H1 (cell line): ENCODE measurements around the gene RTKN2. TPM values are rescaled to one million over a fixed set of nuclear protein-coding genes. Genes with fewer than 3 reads are reported as not detected.

ENCODE experiments used
- CTCF ChIA-PET: fragments of 300-600 bp; sonication (Branson Sonifier 250); formaldehyde crosslinking; loops from one replicate; lab custom pipeline; 2021; ENCODE audit not compliant: partially characterized antibody; lab: Charles Lee
- POLR2A ChIA-PET: fragments of 300-600 bp; sonication (Branson Sonifier 250); formaldehyde crosslinking; loops from one replicate; lab custom pipeline; 2021; ENCODE audit warnings: inconsistent platforms; ENCODE audit not compliant: partially characterized antibody; lab: Charles Lee
- DNase-seq, 2 experiments: peaks; one replicate each; pipeline versions ENCODE4 v3.0.0 to v3.0.0-alpha.2; 2010 to 2022; ENCODE audit warnings: low spot score in 2 of 2, low read depth in 1 of 2, mixed read lengths in 1 of 2
- FAIRE-seq: peaks from 2 replicates; lab custom pipeline; 2011; peaks lifted over from hg19 to GRCh38; lab: Jason Lieb, UNC
- H2AFZ ChIP-seq: 2 replicates; pipeline ENCODE4 v1.8.1; 2012; ENCODE audit warnings: low read length, inconsistent platforms
- H2AK5ac ChIP-seq: 2 replicates; pipeline ENCODE4 v1.6.1; 2013; ENCODE audit warnings: low read depth, low read length
- H2BK120ac ChIP-seq: replicated peaks from 2 replicates; pipeline ENCODE3; 2013; ENCODE audit warnings: low read depth, low read length, inconsistent platforms
- H2BK12ac ChIP-seq: 2 replicates; pipeline ENCODE4 v1.6.1; 2013; ENCODE audit warnings: low read depth, low read length
- H2BK15ac ChIP-seq: 2 replicates; pipeline ENCODE4 v1.6.1; 2013; ENCODE audit warnings: low read length
- H2BK20ac ChIP-seq: 2 replicates; pipeline ENCODE4 v1.6.1; 2013; ENCODE audit warnings: low read length
- H2BK5ac ChIP-seq: 2 replicates; pipeline ENCODE4 v1.6.1; 2013; ENCODE audit warnings: low read depth, low read length
- H3K14ac ChIP-seq: 2 replicates; pipeline ENCODE4 v1.6.1; 2013; ENCODE audit warnings: inconsistent platforms; ENCODE audit not compliant: insufficient read length
- H3K18ac ChIP-seq: 2 replicates; pipeline ENCODE4 v1.6.1; 2013; ENCODE audit warnings: low read length; ENCODE audit errors: extremely low read depth
- H3K23ac ChIP-seq: 2 replicates; pipeline ENCODE4 v1.6.1; 2013; ENCODE audit warnings: inconsistent platforms; ENCODE audit not compliant: insufficient read length
- H3K23me2 ChIP-seq: 2 replicates; pipeline ENCODE4 v1.6.1; 2013; ENCODE audit warnings: low read depth, low read length
- H3K27ac ChIP-seq: 2 replicates; pipeline ENCODE4 v1.6.1; 2011; ENCODE audit warnings: low read depth, low read length, inconsistent platforms
- H3K27me3 ChIP-seq, 4 experiments: replicated peaks in 1 of 4; 1 replicate in 1 of 4; 2 replicates in 3 of 4; pipeline versions ENCODE4 v1.6.1 to v1.8.1; 2011 to 2013; ENCODE audit warnings: low read length in 3 of 4, mild to moderate bottlenecking in 3 of 4, inconsistent platforms in 2 of 4, mixed read lengths in 2 of 4, moderate library complexity in 1 of 4; ENCODE audit not compliant: control insufficient read depth in 3 of 4, insufficient read depth in 3 of 4; ENCODE audit errors: extremely low read depth in 1 of 4
- H3K36me3 ChIP-seq, 4 experiments: 2 replicates each; pipeline versions ENCODE4 v1.6.1 to v1.8.1; 2011 to 2013; ENCODE audit warnings: mild to moderate bottlenecking in 4 of 4, low read length in 3 of 4, moderate library complexity in 2 of 4, control low read depth in 1 of 4, inconsistent platforms in 1 of 4; ENCODE audit not compliant: insufficient read depth in 4 of 4, control insufficient read depth in 2 of 4
- H3K4ac ChIP-seq: replicated peaks from 2 replicates; pipeline ENCODE3; 2013; ENCODE audit warnings: low read length, low read depth, mixed read lengths, inconsistent platforms; ENCODE audit not compliant: insufficient read length
- H3K4me1 ChIP-seq, 4 experiments: replicated peaks in 1 of 4; 1 replicate in 1 of 4; 2 replicates in 3 of 4; pipeline versions ENCODE4 v1.6.1 to v1.8.1; 2011 to 2013; ENCODE audit warnings: low read length in 3 of 4, inconsistent platforms in 2 of 4, mixed read lengths in 1 of 4; ENCODE audit not compliant: insufficient read depth in 4 of 4, control insufficient read depth in 3 of 4
- H3K4me2 ChIP-seq, 2 experiments: 2 replicates each; pipeline versions ENCODE4 v1.6.1 to v1.8.1; 2011 to 2013; ENCODE audit warnings: low read depth in 2 of 2, low read length in 2 of 2, control low read depth in 1 of 2, inconsistent platforms in 1 of 2, mild to moderate bottlenecking in 1 of 2; ENCODE audit not compliant: insufficient read depth in 1 of 2
- H3K4me3 ChIP-seq, 4 experiments: fragments of 200-600, 300-600 bp in 1 of 4; sonication (generic), shearing (Covaris generic), sonication (Bioruptor Twin) in 1 of 4; 2 replicates each; pipeline versions ENCODE4 v1.5.1 to v1.8.1; 2011 to 2016; ENCODE audit warnings: low read length in 4 of 4, low read depth in 3 of 4, control low read depth in 2 of 4, inconsistent platforms in 2 of 4, mild to moderate bottlenecking in 2 of 4, mixed read lengths in 1 of 4, moderate library complexity in 1 of 4; ENCODE audit not compliant: insufficient read depth in 2 of 4; ENCODE audit errors: extremely low read depth in 1 of 4
- H3K56ac ChIP-seq: replicated peaks from 2 replicates; pipeline ENCODE3; 2013; ENCODE audit warnings: low read depth, mild to moderate bottlenecking, mixed read lengths, low read length, inconsistent platforms; ENCODE audit not compliant: insufficient read length
- H3K79me1 ChIP-seq: 2 replicates; pipeline ENCODE4 v1.6.1; 2013; ENCODE audit warnings: low read depth, low read length, control low read depth
- H3K79me2 ChIP-seq, 2 experiments: 2 replicates each; pipeline versions ENCODE4 v1.6.1 to v1.8.1; 2012 to 2013; ENCODE audit warnings: low read length in 2 of 2, mild to moderate bottlenecking in 2 of 2, inconsistent platforms in 1 of 2; ENCODE audit not compliant: insufficient read depth in 2 of 2, control insufficient read depth in 1 of 2
- H3K9ac ChIP-seq, 4 experiments: replicated peaks in 1 of 4; 1 replicate in 1 of 4; 2 replicates in 3 of 4; pipeline versions ENCODE4 v1.6.1 to v1.8.1; 2011 to 2013; ENCODE audit warnings: low read depth in 3 of 4, low read length in 3 of 4, control low read depth in 2 of 4, mild to moderate bottlenecking in 2 of 4, moderate library complexity in 2 of 4, inconsistent platforms in 1 of 4; ENCODE audit errors: extremely low read depth in 1 of 4
- H3K9me3 ChIP-seq, 2 experiments: 2 replicates each; pipeline versions ENCODE4 v1.6.1 to v1.8.1; 2012 to 2013; ENCODE audit warnings: mild to moderate bottlenecking in 2 of 2, moderate library complexity in 2 of 2, control low read depth in 1 of 2, inconsistent platforms in 1 of 2, low read depth in 1 of 2, low read length in 1 of 2, mixed read lengths in 1 of 2; ENCODE audit not compliant: insufficient read depth in 2 of 2
- H4K20me1 ChIP-seq, 2 experiments: replicated peaks in 1 of 2; 2 replicates each; pipeline versions ENCODE3 to v1.8.1; 2011 to 2013; ENCODE audit warnings: inconsistent platforms in 2 of 2, low read length in 2 of 2, mild to moderate bottlenecking in 1 of 2; ENCODE audit not compliant: insufficient read depth in 2 of 2, control insufficient read depth in 1 of 2
- H4K5ac ChIP-seq: 2 replicates; pipeline ENCODE4 v1.6.1; 2013; ENCODE audit warnings: low read length, low read depth, mixed read lengths, inconsistent platforms; ENCODE audit not compliant: insufficient read length
- H4K8ac ChIP-seq: 2 replicates; pipeline ENCODE4 v1.8.0; 2013; ENCODE audit warnings: mild to moderate bottlenecking, moderate library complexity, low read length, inconsistent platforms; ENCODE audit not compliant: insufficient read depth; ENCODE audit errors: extremely low read depth
- H4K91ac ChIP-seq: replicated peaks from 2 replicates; pipeline ENCODE3; 2013; ENCODE audit warnings: low read length, mixed read lengths, inconsistent platforms; ENCODE audit not compliant: insufficient read length
- BCL11A ChIP-seq, 2 experiments: IDR thresholded peaks; one replicate each; pipeline ENCODE4 v1.6.1; 2011; ENCODE audit warnings: low read depth in 2 of 2, low read length in 2 of 2, mild to moderate bottlenecking in 2 of 2
- BRCA1 ChIP-seq: IDR thresholded peaks from 2 replicates; pipeline ENCODE4 v1.6.1; 2012; ENCODE audit warnings: low read depth, low read length, improper control_type of control experiment
- GTF2F1 ChIP-seq: IDR thresholded peaks from 2 replicates; pipeline ENCODE4 v1.6.1; 2012; ENCODE audit warnings: low read depth, low read length, improper control_type of control experiment, borderline replicate concordance
- KDM5A ChIP-seq: fragments of 200-600 bp; IDR thresholded peaks from 2 replicates; pipeline ENCODE4 v1.7.1; 2012; ENCODE audit warnings: mild to moderate bottlenecking, low read length, inconsistent platforms, mixed read lengths
- RFX5 ChIP-seq: IDR thresholded peaks from 2 replicates; pipeline ENCODE4 v1.6.1; 2011; ENCODE audit warnings: low read depth, low read length, improper control_type of control experiment, borderline replicate concordance
- SIRT6 ChIP-seq: IDR thresholded peaks from one replicate; pipeline ENCODE4 v1.7.1; 2012; ENCODE audit warnings: low read length, inconsistent platforms
- TEAD4 ChIP-seq: IDR thresholded peaks from 2 replicates; pipeline ENCODE4 v1.6.1; 2012; ENCODE audit warnings: low read depth, low read length, inconsistent platforms, mixed read lengths
- WGBS, 2 experiments: shearing (Covaris generic) in 1 of 2; methylation state at CpG; one replicate each; pipeline versions ENCODE4 v1.1.6 to v1.1.7; 2013 to 2015; ENCODE audit warnings: low lambda C conversion rate in 2 of 2, mixed read lengths in 2 of 2, inconsistent platforms in 1 of 2, low coverage in 1 of 2, missing lambda C conversion rate in 1 of 2; ENCODE audit not compliant: insufficient replicate concordance in 2 of 2, insufficient coverage in 1 of 2, insufficient read length in 1 of 2; ENCODE audit errors: extremely low coverage in 1 of 2, missing lambda C conversion rate in 1 of 2; 5-methylcytosine and 5-hydroxymethylcytosine counted together
- polyA plus RNA-seq, 7 experiments: library from polyadenylated mRNA; depleted of rRNA in 3 of 7; stranded (reverse) in 5 of 7; unstranded in 2 of 7; fragments of >200 nt in 5 of 7; fragments of 200-250 nt in 2 of 7; gene quantifications; 1 replicate in 5 of 7; 2 replicates in 1 of 7; 4 replicates in 1 of 7; pipeline versions ENCODE4 v1.2.1 to v1.2.3, GENCODE V29; 2011 to 2013; ENCODE audit warnings: missing spikeins in 2 of 7, mixed read lengths in 2 of 7
- total RNA-seq: library from RNA; stranded (reverse); fragmentation: NEBNext Ultra II Directional; extraction: Animal tissue kit (Norgen Biotek cat#: 25700); gene quantifications from 2 replicates; pipeline ENCODE4 v1.2.1, GENCODE V29; 2021
- TF ChIP-seq, protein P1 (sequence below), 3 experiments: IDR thresholded peaks; 1 replicate in 2 of 3; 2 replicates in 1 of 3; pipeline versions ENCODE4 v1.5.1 to v1.6.1; 2011; ENCODE audit warnings: low read length in 3 of 3, mild to moderate bottlenecking in 3 of 3, inconsistent platforms in 2 of 3, low read depth in 1 of 3, moderate library complexity in 1 of 3; ENCODE audit not compliant: insufficient read depth in 1 of 3; ENCODE audit errors: control extremely low read depth in 1 of 3

Gene RTKN2
- total and polyA plus RNA-seq, 2 of the 8 experiments (the other 6 are each of a cell fraction or from before 2014, with no cell fraction given), result 5.1 to 24.6 TPM

GRCh38 chr10:62189131-62189530 is 79.5 kb downstream of the RTKN2 start:
- FAIRE-seq, result no peak
- no peak overlapping the region for H3K18ac ChIP-seq

More at GRCh38 chr10:62189131-62189530, 79.5 kb downstream of the RTKN2 start:
- CTCF ChIA-PET, result interaction anchor here (0.6 to 1.2 kb wide), 2 partner anchors 287 to 1351 kb away, joined by 3 read pairs; no protein-coding TSS in a partner anchor
- H2BK15ac ChIP-seq, result no peak overlapping the region
- 0 out of 7 replicates have a peak, but pooled peaks cover 0 to 2% (median 0%) of the 10 kb centered on the region in 4 experiments for H3K4me1 ChIP-seq
- no peak overlapping the region for H2AK5ac ChIP-seq
- no peaks in the 10 kb centered on the region; a peak in 1 of 8 replicates for H3K36me3 ChIP-seq
- no peaks in the 10 kb centered on the region for H3K27me3 ChIP-seq
- H3K14ac ChIP-seq, result no peak overlapping the region
- POLR2A ChIA-PET, result no interaction called here
- no peak overlapping the region for H2BK20ac ChIP-seq
- no peaks in the 10 kb centered on the region for H4K20me1 ChIP-seq
- no peak overlapping the region for H2BK5ac ChIP-seq
- H3K23me2 ChIP-seq, result no peaks in the 10 kb centered on the region
- H3K4me3 ChIP-seq, result no peak overlapping the region
- no peak overlapping the region for H3K27ac ChIP-seq
- H3K9me3 ChIP-seq, result no peaks in the 10 kb centered on the region
- H4K91ac ChIP-seq, result no peak overlapping the region
- no peak overlapping the region for H4K5ac ChIP-seq
- H3K4ac ChIP-seq, result no peak overlapping the region
- no peak overlapping the region for H3K23ac ChIP-seq
- H3K79me2 ChIP-seq, result no peaks in the 10 kb centered on the region
- H3K56ac ChIP-seq, result no peak overlapping the region
- no peak overlapping the region for H2AFZ ChIP-seq
- H3K9ac ChIP-seq, result no peak overlapping the region
- TF ChIP-seq KDM5A, result no peak
- TF ChIP-seq, protein P1, sequence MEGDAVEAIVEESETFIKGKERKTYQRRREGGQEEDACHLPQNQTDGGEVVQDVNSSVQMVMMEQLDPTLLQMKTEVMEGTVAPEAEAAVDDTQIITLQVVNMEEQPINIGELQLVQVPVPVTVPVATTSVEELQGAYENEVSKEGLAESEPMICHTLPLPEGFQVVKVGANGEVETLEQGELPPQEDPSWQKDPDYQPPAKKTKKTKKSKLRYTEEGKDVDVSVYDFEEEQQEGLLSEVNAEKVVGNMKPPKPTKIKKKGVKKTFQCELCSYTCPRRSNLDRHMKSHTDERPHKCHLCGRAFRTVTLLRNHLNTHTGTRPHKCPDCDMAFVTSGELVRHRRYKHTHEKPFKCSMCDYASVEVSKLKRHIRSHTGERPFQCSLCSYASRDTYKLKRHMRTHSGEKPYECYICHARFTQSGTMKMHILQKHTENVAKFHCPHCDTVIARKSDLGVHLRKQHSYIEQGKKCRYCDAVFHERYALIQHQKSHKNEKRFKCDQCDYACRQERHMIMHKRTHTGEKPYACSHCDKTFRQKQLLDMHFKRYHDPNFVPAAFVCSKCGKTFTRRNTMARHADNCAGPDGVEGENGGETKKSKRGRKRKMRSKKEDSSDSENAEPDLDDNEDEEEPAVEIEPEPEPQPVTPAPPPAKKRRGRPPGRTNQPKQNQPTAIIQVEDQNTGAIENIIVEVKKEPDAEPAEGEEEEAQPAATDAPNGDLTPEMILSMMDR (IDR thresholded peaks at IDR 0.05; ENCODE audit: control extremely low read depth in 1 of 3, insufficient read depth in 1 of 3, low read depth in 1 of 3, low read length in 3 of 3), result no peak
- no peak for TF ChIP-seq TEAD4
- TF ChIP-seq RFX5, result no peak
- TF ChIP-seq GTF2F1, result no peak
- no peak for TF ChIP-seq BRCA1
- no peak for TF ChIP-seq BCL11A (IDR thresholded peaks at IDR 0.05; ENCODE audit: low read depth in 2 of 2, low read length in 2 of 2)
- no peak for TF ChIP-seq SIRT6
- TF ChIP-seq, all 59 proteins: peak for 0
- DNase-seq, result no peak
- H3K79me1 ChIP-seq, result no peaks in the 10 kb centered on the region
- H2BK120ac ChIP-seq, result no peak overlapping the region
- WGBS, 2 experiments, result 86% methylated on average over 1 of the region's 1 CpG; no CpG with 5 or more reads in 1 of the 2 experiments
- no peak overlapping the region for H3K4me2 ChIP-seq
- H2BK12ac ChIP-seq, result no peak overlapping the region
- no peak overlapping the region for H4K8ac ChIP-seq
